CD14-positive monocyte (primary cell): ENCODE data around the gene MPDU1. TPM values are rescaled to one million over a fixed set of nuclear protein-coding genes. Genes with fewer than 3 reads are reported as not detected.
A peak's percentile ranks its signal among the peaks of the same experiment; 100 is the strongest.

ENCODE experiments used
- DNase-seq, 3 donors: peaks; one replicate each; pipeline ENCODE4 v3.0.0-alpha.2; 2011 to 2022
- H2AFZ ChIP-seq: 2 replicates; pipeline ENCODE4 v1.6.0; 2012; ENCODE audit warnings: mild to moderate bottlenecking, low read depth, low read length, inconsistent platforms; ENCODE audit not compliant: insufficient read depth, poor library complexity, severe bottlenecking
- H3K27ac ChIP-seq, 2 donors: 1 replicate in 1 of 2; 2 replicates in 1 of 2; pipeline ENCODE4 v1.5.1; 2012 to 2013; ENCODE audit warnings: low read length in 2 of 2, control low read depth in 1 of 2, inconsistent platforms in 1 of 2, low read depth in 1 of 2, mild to moderate bottlenecking in 1 of 2
- H3K27me3 ChIP-seq, 2 donors: one replicate each; pipeline versions ENCODE4 v1.6.0 to v1.6.1; 2011 to 2013; ENCODE audit warnings: low read length in 2 of 2; ENCODE audit not compliant: control insufficient read depth in 2 of 2, insufficient read depth in 2 of 2
- H3K36me3 ChIP-seq, 2 donors: replicated peaks in 1 of 2; 1 replicate in 1 of 2; 2 replicates in 1 of 2; pipeline versions ENCODE4 v1.5.1 to v1.6.1; 2012 to 2013; ENCODE audit warnings: low read length in 2 of 2, control low read depth in 1 of 2, inconsistent platforms in 1 of 2, mild to moderate bottlenecking in 1 of 2; ENCODE audit not compliant: insufficient read depth in 2 of 2, control insufficient read depth in 1 of 2
- H3K4me1 ChIP-seq, 2 donors: 1 replicate in 1 of 2; 2 replicates in 1 of 2; pipeline versions ENCODE4 v1.5.1 to v1.6.1; 2012 to 2013; ENCODE audit warnings: low read length in 2 of 2, control low read depth in 1 of 2, inconsistent platforms in 1 of 2, mild to moderate bottlenecking in 1 of 2, moderate library complexity in 1 of 2; ENCODE audit not compliant: insufficient read depth in 2 of 2, control insufficient read depth in 1 of 2
- H3K4me2 ChIP-seq: replicated peaks from 2 replicates; pipeline ENCODE3; 2012; ENCODE audit warnings: low read length, moderate library complexity, mild to moderate bottlenecking; ENCODE audit not compliant: poor library complexity, severe bottlenecking; ENCODE audit errors: extremely low read depth
- H3K4me3 ChIP-seq, 3 experiments: fragments of 200-600 bp in 1 of 3; sonication (generic) in 1 of 3; replicated peaks in 1 of 3; 1 replicate in 2 of 3; 2 replicates in 1 of 3; pipeline ENCODE4 v1.5.1; 2011 to 2013; ENCODE audit warnings: low read length in 3 of 3, mild to moderate bottlenecking in 3 of 3, control low read depth in 2 of 3, low read depth in 2 of 3, inconsistent platforms in 1 of 3, moderate library complexity in 1 of 3
- H3K79me2 ChIP-seq: 2 replicates; pipeline ENCODE4 v1.6.0; 2012; ENCODE audit warnings: mild to moderate bottlenecking, control low read depth, inconsistent platforms, low read length, moderate library complexity; ENCODE audit not compliant: insufficient read depth
- H3K9ac ChIP-seq: 2 replicates; pipeline ENCODE4 v1.6.0; 2017; ENCODE audit warnings: low read length, mild to moderate bottlenecking; ENCODE audit not compliant: insufficient read depth, poor library complexity, severe bottlenecking
- H3K9me3 ChIP-seq, 2 donors: replicated peaks in 1 of 2; 1 replicate in 1 of 2; 2 replicates in 1 of 2; pipeline versions ENCODE4 v1.5.1 to v1.6.1; 2012 to 2013; ENCODE audit warnings: low read length in 2 of 2, control low read depth in 1 of 2; ENCODE audit not compliant: control insufficient read depth in 1 of 2, insufficient read depth in 1 of 2
- H4K20me1 ChIP-seq: 2 replicates; pipeline ENCODE4 v1.6.0; 2012; ENCODE audit warnings: mild to moderate bottlenecking, low read length, control low read depth, moderate library complexity; ENCODE audit not compliant: insufficient read depth
- H3K27ac Mint-ChIP-seq, 7 donors: one replicate each; pipeline ENCODE4 v1.8.0; 2020; ENCODE audit warnings: mild to moderate bottlenecking in 7 of 7, mixed read lengths in 7 of 7, moderate library complexity in 6 of 7, inconsistent platforms in 2 of 7
- H3K27me3 Mint-ChIP-seq, 3 donors: one replicate each; pipeline ENCODE4 v1.8.0; 2021 to 2022; ENCODE audit warnings: low read depth in 3 of 3, mild to moderate bottlenecking in 3 of 3, mixed read lengths in 3 of 3, moderate library complexity in 3 of 3, inconsistent platforms in 1 of 3
- H3K36me3 Mint-ChIP-seq, 2 donors: one replicate each; pipeline ENCODE4 v1.8.0; 2020; ENCODE audit warnings: mixed read lengths in 2 of 2, inconsistent platforms in 1 of 2, mild to moderate bottlenecking in 1 of 2
- H3K4me1 Mint-ChIP-seq: one replicate; pipeline ENCODE4 v1.8.0; 2020; ENCODE audit warnings: mild to moderate bottlenecking, mixed read lengths
- H3K4me3 Mint-ChIP-seq, 2 donors: one replicate each; pipeline ENCODE4 v1.8.0; 2020; ENCODE audit warnings: mild to moderate bottlenecking in 2 of 2, mixed read lengths in 2 of 2, moderate library complexity in 1 of 2
- H3K9me3 Mint-ChIP-seq, 7 donors: one replicate each; pipeline ENCODE4 v1.8.0; 2020 to 2022; ENCODE audit warnings: mixed read lengths in 7 of 7, mild to moderate bottlenecking in 6 of 7, moderate library complexity in 6 of 7, inconsistent platforms in 2 of 7
- CTCF ChIP-seq: fragments of 200-600 bp; IDR thresholded peaks from one replicate; pipeline ENCODE4 v1.8.0; 2022; ENCODE audit warnings: antibody characterized with exemption, mild to moderate bottlenecking
- WGBS: methylation state at CpG from one replicate; pipeline ENCODE4 v1.1.5; 2013; ENCODE audit warnings: missing lambda C conversion rate; ENCODE audit not compliant: insufficient coverage; 5-methylcytosine and 5-hydroxymethylcytosine counted together
- intact Hi-C, 2 donors: fragments of 100-400 bp; cut with micrococcal nuclease; formaldehyde crosslinking; loops; one replicate each; pipeline versions ENCODE4 v1.15.0 to v1.15.1; 2023
- polyA plus RNA-seq, 3 donors: library from polyadenylated mRNA; depleted of rRNA in 1 of 3; unstranded in 2 of 3; stranded (reverse) in 1 of 3; fragments of 300-500 nt in 2 of 3; fragments of >200 nt in 1 of 3; fragmentation: Illumina TruSeq in 2 of 3; gene quantifications; 1 replicate in 2 of 3; 2 replicates in 1 of 3; pipeline ENCODE4 v1.2.3, GENCODE V29; 2012 to 2021

The MPDU1 gene
- polyA plus RNA-seq, 3 donors: 100 to 107 (median 103) TPM

- peaks cover 36 to 42% of the 10 kb centered on the region in 2 donors for H3K36me3 ChIP-seq
- peaks cover 54 to 63% of the 10 kb centered on the region in 2 donors for H3K4me1 ChIP-seq
- peaks cover 0 to 3% (median 0%) of the 10 kb centered on the region in 7 donors for H3K9me3 Mint-ChIP-seq
- H3K27me3 Mint-ChIP-seq: peaks cover 0 to 6% (median 4%) of the 10 kb centered on the region in 3 donors
- H3K9ac ChIP-seq: peak overlapping the region; percentile 72
- DNase-seq: peak; percentile 74 to 84 (median 83)
- intact Hi-C loops: loop anchor here (1.0 to 10.0 kb wide), 8 partner anchors 38 to 306 kb away; partner anchors contain the start of genes FGF11 (in 2 of the 2), TMEM102 (in 2 of the 2), CTDNEP1 (in 1 of the 2) and ELP5 (in 1 of the 2)
- peaks cover 80% of the 10 kb centered on the region for H3K79me2 ChIP-seq
- H3K27me3 ChIP-seq: no peaks in the 10 kb centered on the region
- WGBS: 1% methylated on average over 22 of the region's 32 CpGs
- TF ChIP-seq CTCF: peak; percentile 90
- peak overlapping the region; percentile 90 for H3K4me2 ChIP-seq
- peak overlapping the region; percentile 69 to 100 (median 91) for H3K4me3 ChIP-seq
- H3K9me3 ChIP-seq: no peaks in the 10 kb centered on the region
- peaks cover 33% of the 10 kb centered on the region for H4K20me1 ChIP-seq
- H3K4me1 Mint-ChIP-seq: peaks cover 54% of the 10 kb centered on the region
- H3K4me3 Mint-ChIP-seq: peak overlapping the region; percentile 97 to 98
- H3K27ac Mint-ChIP-seq: peak overlapping the region; percentile 93 to 98 (median 96)
- peak overlapping the region; percentile 84 to 90 for H3K27ac ChIP-seq
- peak overlapping the region; percentile 76 for H2AFZ ChIP-seq
- peaks cover 39 to 62% of the 10 kb centered on the region in 2 donors for H3K36me3 Mint-ChIP-seq
Observed at GRCh38 chr17:7561028-7561575, 22.6 kb upstream of the MPDU1 start.

- Mint-ChIP-seq H3K9me3 (peaks cover 0 to 3% (median 0%) of the 10 kb centered on the region in 7 donors), H3K36me3 (peaks cover 38 to 64% of the 10 kb centered on the region in 2 donors), H3K27ac (peak within 1 kb of the TSS; percentile 93 to 98 (median 96)), H3K4me1 (peaks cover 50% of the 10 kb centered on the region), H3K4me3 (peak within 1 kb of the TSS; percentile 97 to 98), H3K27me3 (peaks cover 0 to 4% (median 2%) of the 10 kb centered on the region in 3 donors)
- TF ChIP-seq CTCF: no peak
- H3K27ac ChIP-seq: peak within 1 kb of the TSS; percentile 84 to 90
- no peaks in the 10 kb centered on the region for H3K27me3 ChIP-seq
- H3K4me3 ChIP-seq: peak within 1 kb of the TSS; percentile 69 to 100 (median 91)
- peaks cover 42 to 46% of the 10 kb centered on the region in 2 donors for H3K36me3 ChIP-seq
- peaks cover 33% of the 10 kb centered on the region for H4K20me1 ChIP-seq
- intact Hi-C loops: loop anchor here (1.0 to 10.0 kb wide), 8 partner anchors 39 to 307 kb away; partner anchors contain the start of genes FGF11 (in 2 of the 2), TMEM102 (in 2 of the 2), CTDNEP1 (in 1 of the 2) and ELP5 (in 1 of the 2)
- DNase-seq: peak; percentile 90 to 95 (median 94)
- peak within 1 kb of the TSS; percentile 90 for H3K4me2 ChIP-seq
- H3K9me3 ChIP-seq: no peaks in the 10 kb centered on the region
- H3K79me2 ChIP-seq: peaks cover 79% of the 10 kb centered on the region
- peak within 1 kb of the TSS; percentile 76 for H2AFZ ChIP-seq
- under 1% methylated on average over 56 of the region's 82 CpGs for WGBS
- H3K9ac ChIP-seq: peak within 1 kb of the TSS; percentile 72
- peaks cover 50 to 57% of the 10 kb centered on the region in 2 donors for H3K4me1 ChIP-seq
Observed at GRCh38 chr17:7561589-7562207, 22.0 kb upstream of the MPDU1 start, which contains the start of gene SENP3. SENP3 (plus strand) TSS chr17:7561919; CDS start chr17:7563077, 1,158 bp downstream.
